CD4-positive, alpha-beta T cell treated with Interferon gamma for 1 hour (primary cell): ENCODE results near the gene HNRNPUL1.
"Not testable (repeated sequence)": the region's sequence is repeated elsewhere in the genome, so short reads cannot be mapped to it uniquely, and the experiment has no call there.

ENCODE experiments used
- DNase-seq: peaks from one replicate; pipeline ENCODE4 v3.0.0-alpha.2; 2020

The HNRNPUL1 gene

DNA sequence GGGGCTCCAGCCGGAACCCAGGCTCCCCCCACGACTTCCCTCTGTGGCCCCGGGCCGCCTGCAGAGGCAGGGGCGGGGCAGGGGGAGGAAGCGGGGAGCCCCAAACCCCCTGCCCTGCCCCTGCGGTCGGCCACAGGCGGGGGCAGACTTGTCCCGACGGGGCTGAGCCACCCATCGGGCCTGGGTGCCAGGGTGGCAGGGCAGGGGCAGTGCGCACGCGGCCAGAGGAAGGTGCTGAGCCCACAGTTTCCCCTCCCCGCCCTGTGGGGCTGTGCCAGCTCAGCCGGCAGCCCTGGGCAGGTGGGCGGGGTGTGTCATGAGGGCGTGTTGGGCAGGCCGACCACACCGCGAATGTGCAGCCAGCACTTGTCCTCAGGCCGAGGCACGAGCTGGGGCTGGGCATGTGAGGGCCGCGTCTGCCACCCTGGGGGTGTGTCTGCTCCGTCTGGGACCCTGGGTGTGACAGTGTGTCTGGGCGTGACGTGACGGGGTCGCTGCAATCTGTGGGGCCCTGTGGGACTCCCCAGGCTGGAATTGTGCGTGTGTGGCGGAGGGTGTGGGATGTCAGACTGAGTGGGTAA lies 63.5 kb downstream of the HNRNPUL1 start:
- peak; percentile 91 for DNase-seq

DNA sequence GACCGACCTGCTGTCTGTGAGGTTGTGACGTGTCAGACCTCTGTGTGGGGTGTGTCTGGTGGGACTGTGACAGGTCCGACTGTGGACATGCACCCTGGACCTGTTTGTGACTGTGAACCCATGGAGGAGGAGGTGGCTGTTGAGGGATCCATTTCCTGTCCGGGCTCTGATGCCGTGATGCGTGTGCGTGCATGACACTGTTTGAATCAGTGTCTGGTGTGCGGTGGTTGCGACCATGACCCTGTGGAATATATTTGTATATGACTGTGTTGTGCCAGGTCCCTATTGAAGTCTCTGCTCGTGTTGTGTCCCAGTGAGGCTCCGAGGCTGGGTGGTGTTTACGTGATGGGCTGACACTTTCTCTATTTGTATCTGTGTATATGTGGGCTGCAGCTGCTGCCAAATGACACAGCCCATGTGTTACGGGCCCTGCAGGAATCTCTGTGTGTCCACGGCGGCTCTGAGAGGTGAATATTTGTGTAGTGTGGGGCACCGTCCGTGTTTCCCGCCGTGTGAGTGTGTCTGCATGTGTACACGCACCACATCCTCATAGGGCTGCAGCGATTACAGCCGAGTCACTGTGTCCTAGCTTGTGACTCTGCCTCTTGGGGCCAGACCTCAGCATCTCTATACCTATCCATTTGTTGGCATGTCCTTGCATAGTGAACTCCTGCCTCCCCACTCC lies 64.1 kb downstream of the HNRNPUL1 start:
- DNase-seq = no peak

DNA sequence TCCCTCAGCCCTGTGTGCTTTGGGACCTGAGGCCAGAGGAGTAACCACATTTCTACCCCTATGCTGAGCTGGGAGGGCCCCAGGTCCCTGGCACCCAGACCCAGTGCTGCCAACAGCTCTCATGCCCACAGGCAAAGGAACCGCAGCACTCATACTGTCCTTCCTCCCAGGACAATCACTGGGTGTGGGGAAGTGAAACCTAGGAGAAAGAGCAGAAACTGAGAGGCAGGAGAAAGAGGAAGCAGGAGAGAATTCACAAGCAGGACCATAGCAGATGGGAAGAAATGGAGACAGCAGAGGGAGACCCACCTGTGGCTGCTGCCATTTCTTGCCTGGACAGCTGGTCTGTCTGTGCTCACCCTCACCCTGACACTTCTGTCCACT lies 64.7 kb downstream of the HNRNPUL1 start:
- peak; percentile 45 for DNase-seq

DNA sequence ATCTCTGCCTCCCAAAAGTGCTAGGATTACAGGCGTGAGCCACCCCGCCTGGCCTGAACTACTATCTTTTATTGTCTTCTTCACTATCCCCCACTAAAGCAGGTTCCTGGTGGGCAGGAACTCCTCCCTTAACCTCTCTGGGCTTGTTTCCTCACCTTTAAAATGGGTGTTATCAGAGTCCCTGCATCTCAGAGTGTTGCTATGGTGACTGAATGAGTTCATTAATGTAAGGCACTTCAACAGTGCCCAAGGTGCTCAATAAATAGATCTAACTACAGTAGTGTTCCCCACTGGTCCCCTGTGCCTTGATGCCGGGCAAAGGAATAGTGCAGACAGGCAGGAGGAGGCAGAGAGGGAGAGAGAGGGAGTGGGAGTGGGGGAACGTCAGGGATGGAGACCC lies 66.3 kb downstream of the HNRNPUL1 start:
- DNase-seq = no peak

DNA sequence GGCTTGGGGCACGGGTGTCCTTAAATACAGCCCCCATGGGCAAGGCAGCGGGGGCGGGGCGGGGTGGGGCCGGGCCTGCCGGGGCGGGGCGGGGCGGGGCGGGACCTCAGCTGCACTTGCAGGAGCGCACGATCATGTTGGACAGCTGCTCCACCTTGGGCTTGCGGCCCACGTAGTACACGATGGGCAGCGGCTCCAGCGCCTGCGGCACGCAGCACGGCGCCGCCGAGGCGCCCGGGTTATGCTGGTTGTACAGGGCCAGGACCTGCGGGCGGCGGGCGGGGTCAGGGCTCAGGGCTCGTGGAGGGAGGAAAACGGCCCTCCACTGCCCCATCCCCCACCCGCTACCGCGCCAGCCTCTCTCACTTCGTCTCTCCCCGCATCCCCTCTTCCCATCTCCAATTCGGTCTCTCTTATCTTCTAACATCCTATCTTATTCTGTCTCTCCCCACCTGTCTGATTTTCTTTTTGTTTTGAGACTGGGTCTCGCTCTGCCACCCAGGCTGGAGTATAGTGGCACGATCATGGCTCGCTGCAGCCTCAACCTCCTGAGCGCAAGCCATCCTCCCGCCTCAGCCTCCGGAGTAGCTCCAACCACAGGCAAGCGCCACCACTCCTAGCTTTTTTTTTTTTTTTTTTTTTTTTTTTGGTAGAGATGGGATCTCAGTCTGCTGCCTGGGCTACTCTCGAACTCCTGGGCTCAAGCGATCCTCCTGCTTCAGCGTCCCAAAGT lies 66.9 kb downstream of the HNRNPUL1 start:
- DNase-seq = no peak

DNA sequence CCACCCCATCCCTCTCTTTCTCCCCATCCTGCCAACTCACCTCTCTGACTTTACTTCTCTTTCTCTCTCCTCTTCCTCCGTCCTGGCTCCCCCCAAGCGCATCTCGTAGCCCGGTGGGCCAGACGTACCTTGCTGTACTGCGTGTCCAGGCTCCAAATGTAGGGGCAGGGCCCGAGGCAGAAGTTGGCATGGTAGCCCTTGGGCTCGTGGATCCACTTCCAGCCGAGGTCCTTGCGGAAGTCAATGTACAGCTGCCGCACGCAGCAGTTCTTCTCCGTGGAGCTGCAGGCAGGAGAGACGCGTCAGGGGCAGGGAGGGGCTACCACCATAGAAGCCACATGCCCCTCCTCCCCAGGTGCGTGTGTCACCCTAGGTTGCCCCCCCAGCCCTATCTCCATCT lies 67.8 kb downstream of the HNRNPUL1 start:
- DNase-seq = no peak

DNA sequence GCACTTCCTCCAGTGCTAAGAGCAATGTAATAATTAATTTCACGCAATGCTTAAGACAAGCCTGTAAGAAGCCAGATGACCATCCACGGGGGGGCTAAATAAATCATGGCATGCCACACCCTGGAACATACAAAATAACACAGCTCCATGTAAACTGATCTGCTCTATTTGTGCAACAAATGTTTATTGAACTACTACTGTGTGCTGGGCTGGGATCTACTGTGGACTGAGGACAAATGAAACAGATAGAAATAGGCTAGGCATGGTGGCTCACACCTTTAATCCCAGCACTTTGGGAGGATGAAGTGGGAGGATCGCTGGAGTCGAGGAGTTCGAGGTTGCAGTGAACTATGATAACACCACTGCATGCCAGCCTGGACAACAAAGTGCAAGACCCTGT lies 68.3 kb downstream of the HNRNPUL1 start:
- DNase-seq = no peak

DNA sequence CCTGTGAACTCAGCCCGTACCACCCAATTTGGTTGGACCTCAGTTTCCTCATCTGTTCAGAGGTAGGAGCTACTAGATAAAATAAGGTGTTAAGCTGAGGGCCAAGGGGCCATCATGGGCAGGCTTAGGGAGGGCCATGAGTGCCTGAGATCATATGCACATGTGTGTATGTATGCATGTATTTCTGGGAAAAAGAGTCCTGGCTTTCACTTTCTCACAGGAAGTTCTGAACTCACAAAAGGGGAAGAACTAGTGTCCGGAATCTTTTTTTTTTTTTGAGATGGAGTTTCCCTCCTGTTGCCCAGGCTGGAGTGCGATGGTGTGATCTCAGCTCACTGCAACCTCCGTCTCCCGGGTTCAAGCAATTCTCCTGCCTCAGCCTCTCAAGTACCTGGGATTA lies 70.6 kb downstream of the HNRNPUL1 start:
- no peak for DNase-seq

DNA sequence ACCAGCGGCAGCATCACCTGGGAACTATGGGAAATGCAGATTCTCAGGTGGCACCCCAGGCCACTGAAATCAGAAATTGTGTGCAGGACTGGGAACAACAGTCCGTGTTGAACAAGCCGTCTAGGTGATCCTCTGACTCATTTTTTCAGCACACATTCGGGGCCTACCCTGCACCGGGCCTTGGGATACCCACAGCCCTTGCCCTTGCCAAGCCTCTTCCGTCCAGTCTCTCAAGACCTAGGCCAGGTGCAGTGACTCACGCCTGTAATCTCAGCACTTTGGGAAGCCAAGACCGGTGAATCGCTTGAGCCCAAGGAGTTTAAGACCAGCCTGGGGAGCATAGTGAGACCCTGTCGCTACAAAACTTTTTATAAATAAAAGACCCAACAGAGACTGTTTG lies 71.3 kb downstream of the HNRNPUL1 start:
- no peak for DNase-seq

DNA sequence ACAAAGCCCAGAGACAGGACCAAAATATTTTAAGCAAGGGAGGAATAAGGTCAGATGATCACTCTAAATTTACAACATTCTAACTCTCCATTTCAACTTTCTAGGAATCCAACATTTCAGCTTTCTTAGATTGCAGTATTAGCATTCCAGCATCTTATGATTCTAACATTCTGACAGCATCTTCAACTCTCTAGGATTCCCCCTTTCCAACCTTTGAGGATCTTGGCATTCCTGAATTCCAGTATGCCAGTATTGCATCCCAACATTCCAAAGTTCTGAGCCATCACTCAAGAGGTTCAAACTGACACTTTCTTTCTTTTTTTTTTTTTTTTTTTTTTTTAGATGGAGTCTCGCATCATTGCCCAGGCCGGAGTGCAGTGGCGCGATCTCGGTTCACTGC lies 75.8 kb downstream of the HNRNPUL1 start:
- DNase-seq = no peak

DNA sequence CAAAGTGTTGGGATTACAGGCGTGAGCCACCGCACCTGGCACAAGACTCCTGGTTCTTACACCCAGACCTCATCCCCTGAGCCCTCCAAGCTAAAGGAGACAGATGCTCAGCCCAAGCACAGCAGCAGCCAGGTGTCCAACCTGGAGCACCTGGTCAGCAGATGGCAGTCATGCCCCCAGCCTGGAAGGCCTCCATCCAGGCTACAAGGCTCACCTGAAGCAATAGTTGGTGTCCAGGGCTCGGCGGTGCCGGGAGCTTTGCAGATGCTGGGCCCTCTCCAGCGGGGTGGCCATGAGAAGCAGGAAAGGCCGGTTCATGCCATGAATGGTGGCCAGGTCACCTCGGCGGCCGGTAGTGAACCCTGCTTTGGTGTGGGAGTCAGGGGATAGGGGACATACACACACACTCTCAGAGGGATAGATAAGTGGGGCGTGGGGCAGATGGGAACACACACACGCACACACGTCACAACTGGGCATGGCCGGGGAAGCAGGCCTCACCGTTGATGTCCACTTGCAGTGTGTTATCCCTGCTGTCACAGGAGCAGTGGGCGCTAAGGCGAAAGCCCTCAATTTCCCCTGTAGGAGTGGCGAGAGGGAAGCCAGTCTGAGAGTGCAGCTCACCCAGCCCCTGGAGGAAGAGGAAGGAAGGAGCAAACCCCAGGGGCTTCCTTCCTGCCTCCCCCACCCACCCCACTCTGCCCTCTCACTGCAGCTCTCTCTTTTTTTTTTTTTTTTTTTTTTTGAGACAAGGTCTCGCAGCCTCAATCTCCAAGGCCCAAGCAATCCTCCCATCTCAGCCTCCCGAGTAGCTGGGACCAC lies 77.7 kb downstream of the HNRNPUL1 start:
- DNase-seq = peak; percentile 30

DNA sequence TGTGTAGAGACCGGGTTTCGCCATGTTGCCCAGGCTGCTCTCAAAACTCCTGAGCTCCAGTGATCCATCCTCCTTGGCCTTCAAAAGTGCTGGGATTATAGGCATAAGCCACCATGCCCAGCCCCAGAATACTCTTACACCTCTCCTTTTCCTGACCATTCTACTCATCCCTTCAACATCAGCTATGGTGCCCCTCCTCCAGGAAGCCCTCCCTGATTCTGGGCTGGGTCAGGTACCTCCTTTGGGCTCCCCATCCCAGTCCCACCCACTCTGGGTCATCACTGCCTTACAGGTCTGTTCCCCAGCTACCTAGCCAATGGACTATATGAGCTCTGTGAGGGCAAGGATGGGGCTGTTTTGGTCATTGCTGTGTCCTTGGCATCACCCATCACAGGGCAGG lies 80.0 kb downstream of the HNRNPUL1 start:
- no peak for DNase-seq

DNA sequence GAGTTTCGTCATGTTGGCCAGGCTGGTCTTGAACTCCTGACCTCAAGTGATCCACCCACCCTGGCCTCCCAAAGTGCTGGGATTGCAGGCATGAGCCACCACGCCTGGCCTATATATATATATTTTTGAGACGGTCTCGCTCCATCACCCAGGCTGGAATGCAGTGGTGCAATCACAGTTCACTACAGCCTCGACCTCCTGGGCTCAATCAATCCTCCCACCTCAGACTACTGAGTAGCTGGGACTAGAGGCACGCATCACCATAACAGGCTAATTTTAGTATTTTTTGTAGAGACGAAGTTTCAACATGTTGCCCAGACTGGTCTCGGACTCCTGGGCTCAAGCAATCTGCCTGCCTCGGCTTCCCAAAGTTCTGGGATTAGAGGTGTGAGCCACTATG lies 82.7 kb downstream of the HNRNPUL1 start:
- not testable (repeated sequence) for DNase-seq

DNA sequence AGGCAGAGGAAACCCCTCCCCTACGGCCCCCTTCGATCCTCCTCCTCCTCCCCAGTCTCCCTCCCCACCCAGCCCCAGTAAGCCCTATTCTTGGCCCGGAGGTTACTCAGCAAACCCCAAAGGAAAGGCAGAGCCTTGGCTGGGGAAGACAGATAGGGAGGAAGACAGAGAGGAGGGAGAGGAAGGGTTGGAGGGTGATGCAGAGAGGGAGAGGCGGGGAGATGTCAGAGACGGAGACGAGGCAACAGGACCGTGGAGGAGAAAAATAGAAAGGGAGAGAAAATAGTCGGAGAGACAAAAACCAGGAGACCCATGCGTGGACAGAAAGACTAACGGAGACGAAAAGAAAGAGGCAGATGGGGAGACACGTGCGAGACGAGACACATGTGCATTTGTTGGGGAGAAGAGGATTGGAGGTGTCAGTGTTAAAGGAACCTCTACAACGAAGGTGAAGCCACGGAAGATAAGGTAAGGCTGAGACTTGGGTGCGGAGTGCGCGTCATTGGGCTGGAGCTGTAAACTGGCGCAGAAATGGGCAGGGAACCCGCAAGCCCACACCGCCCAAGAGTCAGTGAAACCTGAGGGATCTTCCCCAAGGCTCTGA lies 86.7 kb downstream of the HNRNPUL1 start:
- DNase-seq = no peak

DNA sequence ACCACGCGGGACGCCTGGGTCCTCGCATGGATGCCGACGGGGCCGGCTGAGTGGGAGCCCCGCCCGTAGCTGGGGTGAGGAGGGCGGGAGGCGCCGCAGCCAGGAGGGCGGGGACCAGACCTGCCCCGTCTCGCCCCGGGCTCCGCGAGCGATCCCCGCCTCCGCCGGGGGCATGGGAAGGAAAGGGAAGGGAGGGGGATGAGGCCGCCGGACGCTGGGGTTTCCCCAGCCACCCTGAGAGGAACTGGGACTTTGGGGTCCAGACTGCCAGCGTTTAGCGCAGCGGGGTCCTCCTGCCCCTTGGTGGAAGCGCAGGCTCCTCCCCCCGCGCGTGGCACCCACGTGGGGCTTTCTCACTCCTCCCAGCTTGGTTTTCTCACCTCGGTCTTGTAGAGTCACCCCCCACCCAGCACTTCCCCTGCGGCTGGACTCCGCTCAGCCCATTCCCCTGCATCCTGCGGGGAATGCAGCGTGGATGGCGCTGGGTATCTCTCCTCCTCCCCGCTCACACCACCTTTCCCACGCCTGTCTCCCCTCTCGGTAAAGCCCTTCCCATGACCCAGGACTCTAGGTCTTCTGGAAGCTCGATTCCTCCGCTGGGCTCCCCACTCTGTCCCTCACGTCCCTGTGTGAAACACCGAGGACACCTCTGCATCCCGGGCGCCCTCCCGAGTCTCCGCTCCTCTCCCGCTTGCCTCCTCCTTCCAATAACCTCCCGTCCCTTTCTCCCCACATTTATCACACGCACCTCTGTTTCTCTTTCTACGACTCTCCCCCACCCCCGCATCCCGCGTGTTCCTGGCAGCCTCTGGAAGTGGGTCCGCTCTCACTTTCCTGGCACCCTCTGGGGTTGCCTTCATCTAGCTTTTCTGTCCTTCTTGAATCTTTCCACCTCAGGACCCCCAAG lies 87.4 kb downstream of the HNRNPUL1 start:
- peak; percentile 88 for DNase-seq

DNA sequence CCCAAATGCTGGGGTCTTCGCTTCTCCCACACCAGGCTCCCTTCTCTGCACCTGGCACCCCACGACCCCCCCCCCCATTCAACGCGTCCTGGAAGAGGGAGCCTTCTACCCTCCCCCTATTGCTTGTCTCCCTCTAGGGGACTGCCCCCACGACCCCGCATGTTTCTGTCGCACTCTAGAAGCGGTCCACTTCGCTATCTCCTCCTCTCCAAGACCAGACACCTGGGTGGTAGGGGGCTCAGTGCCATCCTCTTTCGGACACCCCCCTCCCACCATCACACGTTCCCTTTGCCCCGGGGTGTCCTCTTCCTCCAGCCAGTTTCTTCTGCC lies 88.1 kb downstream of the HNRNPUL1 start:
- no peak for DNase-seq

DNA sequence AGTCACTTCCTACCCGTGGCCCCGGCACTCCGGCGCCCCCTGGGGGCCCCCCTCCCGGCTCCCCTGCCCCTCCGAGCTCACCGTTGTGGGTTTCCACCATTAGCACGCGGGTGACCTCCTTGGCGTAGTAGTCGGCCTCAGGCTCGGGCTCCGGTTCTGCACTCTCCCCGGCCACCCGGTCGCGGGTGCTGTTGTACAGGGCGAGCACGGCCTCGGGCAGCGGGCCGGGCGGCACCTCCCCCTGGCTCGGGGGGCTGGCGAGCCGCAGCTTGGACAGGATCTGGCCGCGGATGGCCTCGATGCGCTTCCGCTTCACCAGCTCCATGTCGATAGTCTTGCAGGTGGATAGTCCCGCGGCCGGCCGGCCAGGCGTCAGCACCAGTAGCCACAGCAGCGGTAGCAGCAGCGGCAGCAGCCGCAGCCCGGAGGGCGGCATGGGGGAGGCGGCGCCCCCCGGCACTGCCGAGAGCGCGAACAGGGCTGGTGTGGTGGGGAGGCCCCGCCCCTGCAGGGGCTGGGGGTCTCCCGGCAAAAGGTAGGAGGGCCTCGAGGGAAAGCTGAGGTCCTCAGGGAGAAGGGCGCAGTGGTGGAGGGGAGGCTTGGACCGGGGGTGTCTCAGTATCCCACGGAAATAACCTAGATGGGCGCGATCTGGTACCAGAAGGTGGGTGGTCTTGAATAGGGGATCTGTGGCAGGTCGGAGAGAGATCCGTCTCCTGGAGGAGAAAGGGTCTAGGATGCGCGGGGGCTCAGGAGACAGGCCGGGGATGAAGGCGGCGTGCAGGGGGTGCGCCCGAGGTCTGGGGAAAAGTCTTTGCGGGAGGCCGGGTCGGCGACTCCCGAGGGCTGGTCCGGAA lies 88.7 kb downstream of the HNRNPUL1 start:
- DNase-seq = peak; percentile 77

DNA sequence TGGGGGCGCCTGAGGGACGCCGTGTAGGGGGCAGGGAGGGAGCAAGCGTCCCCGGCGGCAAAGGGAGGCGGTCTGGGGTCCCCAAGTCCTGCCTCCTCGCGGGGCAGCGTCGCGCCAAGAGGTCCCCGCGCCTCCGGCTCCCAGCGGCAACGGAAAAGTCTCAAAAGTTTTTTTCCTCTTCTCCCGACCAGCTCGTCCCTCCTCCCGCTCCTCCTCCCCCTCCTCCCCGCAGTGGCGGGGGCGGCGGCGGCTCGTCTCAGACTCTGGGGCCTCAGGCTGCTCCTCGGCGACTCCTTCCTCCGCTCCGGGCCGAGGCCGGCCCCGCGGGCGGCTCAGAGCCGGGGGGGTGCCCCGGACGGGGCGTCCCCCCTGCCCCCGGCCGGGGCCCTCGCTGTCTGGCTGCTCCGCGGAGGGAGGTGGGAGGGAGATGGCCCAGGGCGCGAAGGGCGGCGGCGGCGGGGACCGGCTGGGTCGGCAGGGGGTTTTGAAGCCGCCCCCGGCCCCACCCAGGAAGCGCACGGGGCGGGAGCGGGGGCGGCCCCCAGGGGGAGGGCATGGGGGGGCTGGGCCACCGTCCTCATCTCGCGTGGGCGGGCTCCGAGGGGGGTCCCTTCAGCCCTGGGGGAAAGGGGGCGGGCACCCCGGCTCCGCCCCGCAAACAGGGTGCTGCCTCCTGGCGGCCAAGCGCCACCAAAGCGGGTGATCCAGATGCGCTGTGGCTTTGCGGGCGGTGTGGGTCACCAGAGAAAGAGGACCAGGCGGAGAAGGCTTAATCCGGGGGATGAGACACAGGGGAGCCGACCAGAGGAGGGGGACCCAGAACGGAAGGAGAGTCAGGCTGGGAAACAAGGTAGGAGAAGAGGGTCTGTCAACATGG lies 89.5 kb downstream of the HNRNPUL1 start, which contains the start of gene TGFB1:
Gene TGFB1, minus strand, starts transcription at position 457 of the 877 bp plus-strand sequence. CDS start 878 bp downstream, outside the sequence.
- peak; percentile 96 for DNase-seq

DNA sequence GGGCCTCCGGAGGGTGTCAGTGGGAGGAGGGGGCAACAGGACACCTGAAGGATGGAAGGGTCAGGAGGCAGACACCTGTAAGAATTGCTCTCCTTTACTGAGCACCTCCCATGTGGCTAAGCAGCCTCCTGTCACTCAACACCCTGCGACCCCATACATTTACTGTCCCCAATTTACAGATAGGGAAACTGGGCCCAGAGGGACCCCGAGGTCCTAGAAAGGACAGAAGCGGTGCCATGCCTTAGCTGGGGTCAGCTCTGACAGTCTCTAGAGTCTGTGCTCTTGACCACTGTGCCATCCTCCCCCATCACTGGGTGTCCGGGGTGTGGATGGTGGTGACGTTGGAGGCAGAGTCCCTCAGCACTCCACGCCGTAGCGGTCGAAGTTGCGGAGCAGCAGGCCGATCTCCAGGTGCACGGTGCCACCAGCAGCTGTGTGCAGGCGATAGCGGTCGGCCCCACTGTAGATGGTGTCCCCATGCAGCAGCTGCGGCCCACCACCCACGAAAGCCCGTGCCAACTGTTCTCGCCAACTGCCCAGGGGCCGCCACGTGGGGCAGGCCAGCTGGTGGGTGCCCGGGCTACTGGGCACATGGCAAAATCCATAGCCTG lies 90.3 kb downstream of the HNRNPUL1 start:
- DNase-seq = no peak
